ENCODE results near the gene SNED1. TPM values are rescaled to one million over a fixed set of nuclear protein-coding genes. Genes with fewer than 3 reads are reported as not detected.
A peak's percentile ranks its signal among the peaks of the same experiment; 100 is the strongest.

The SNED1 gene
- total RNA-seq, 1 donor from 2014 or later = 0.11 TPM

DNA sequence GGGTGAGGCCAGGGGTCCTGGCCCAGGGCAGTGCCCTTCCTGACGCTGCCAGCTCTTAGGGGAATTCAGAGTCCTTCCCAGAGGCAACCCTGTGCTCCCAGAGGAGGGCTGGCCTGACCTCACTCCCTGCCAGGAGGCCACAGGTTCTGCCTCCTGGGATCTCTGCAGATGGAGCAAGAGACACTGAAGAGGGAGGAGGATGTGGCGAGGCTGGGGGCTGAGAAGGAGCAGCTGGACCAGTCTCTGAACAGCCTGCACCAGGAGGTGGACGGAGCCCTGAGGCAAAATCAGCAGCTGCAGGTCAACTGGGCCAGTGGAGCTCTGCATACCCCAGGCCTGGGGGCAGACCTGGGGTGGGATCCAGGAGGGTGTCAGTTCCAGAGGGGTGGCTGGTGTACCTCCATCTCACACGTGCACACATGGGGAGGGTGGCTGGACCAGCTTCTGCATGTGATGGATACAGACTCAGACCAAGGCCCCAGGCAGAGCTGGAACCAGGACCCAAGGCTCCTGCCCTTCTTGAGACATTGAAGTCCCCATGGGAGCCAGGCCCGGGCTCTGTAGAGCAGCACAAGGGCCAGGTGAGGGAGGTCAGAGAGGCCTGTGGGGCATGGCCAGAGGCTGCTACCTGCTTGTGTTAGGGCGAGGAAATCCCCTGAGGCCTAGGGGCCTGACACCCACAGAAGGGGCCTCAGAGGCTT is 9.7 kb upstream of the SNED1 start:
- H3K9me3 Mint-ChIP-seq = no peaks in the 10 kb centered on the region
- no peak overlapping the region for H3K9ac ChIP-seq

GRCh38 chr2:240989451-240990265 is 8.8 kb upstream of the SNED1 start:
- DNase-seq (ENCODE audit: low spot score) = peak; percentile 54
- H3F3A ChIP-seq (ENCODE audit: low read depth) = no peaks in the 10 kb centered on the region
- no peaks in the 10 kb centered on the region for H3K27me3 ChIP-seq
- no peak overlapping the region for H3K4me2 ChIP-seq
- H2AFZ ChIP-seq (replicated peaks) = no peak overlapping the region
- Mint-ChIP-seq H3K4me3 (peak overlapping the region; percentile 18), H3K4me1 (peaks cover 9% of the 10 kb centered on the region), H3K9me3 (no peaks in the 10 kb centered on the region), H3K36me3 (no peaks in the 10 kb centered on the region), H3K27me3 (ENCODE audit: insufficient read depth, low read depth) (peaks cover 15% of the 10 kb centered on the region), H3K27ac (no peak overlapping the region)
- TF ChIP-seq EZH2 (IDR thresholded peaks at IDR 0.05) = no peak
- TF ChIP-seq, protein P1, sequence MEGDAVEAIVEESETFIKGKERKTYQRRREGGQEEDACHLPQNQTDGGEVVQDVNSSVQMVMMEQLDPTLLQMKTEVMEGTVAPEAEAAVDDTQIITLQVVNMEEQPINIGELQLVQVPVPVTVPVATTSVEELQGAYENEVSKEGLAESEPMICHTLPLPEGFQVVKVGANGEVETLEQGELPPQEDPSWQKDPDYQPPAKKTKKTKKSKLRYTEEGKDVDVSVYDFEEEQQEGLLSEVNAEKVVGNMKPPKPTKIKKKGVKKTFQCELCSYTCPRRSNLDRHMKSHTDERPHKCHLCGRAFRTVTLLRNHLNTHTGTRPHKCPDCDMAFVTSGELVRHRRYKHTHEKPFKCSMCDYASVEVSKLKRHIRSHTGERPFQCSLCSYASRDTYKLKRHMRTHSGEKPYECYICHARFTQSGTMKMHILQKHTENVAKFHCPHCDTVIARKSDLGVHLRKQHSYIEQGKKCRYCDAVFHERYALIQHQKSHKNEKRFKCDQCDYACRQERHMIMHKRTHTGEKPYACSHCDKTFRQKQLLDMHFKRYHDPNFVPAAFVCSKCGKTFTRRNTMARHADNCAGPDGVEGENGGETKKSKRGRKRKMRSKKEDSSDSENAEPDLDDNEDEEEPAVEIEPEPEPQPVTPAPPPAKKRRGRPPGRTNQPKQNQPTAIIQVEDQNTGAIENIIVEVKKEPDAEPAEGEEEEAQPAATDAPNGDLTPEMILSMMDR (IDR thresholded peaks at IDR 0.05) = peak; percentile 41
- no peak overlapping the region for H3K9ac ChIP-seq
- peaks cover 4% of the 10 kb centered on the region for H3K4me1 ChIP-seq
- no peaks in the 10 kb centered on the region for H3K79me2 ChIP-seq (ENCODE audit: low read depth)
- no peak overlapping the region for H3K27ac ChIP-seq
- no peak overlapping the region for H3K4me3 ChIP-seq
- H3K36me3 ChIP-seq = no peaks in the 10 kb centered on the region
- no peaks in the 10 kb centered on the region for H4K20me1 ChIP-seq (ENCODE audit: low read depth)
- H3K9me3 ChIP-seq (ENCODE audit: low read depth) = no peaks in the 10 kb centered on the region

More for the DNA sequence above, 9.7 kb upstream of the SNED1 start:
- TF ChIP-seq EZH2 (IDR thresholded peaks at IDR 0.05) (no peak), EZH2phosphoT487 (IDR thresholded peaks at IDR 0.05) (no peak)
- TF ChIP-seq, protein P1 (IDR thresholded peaks at IDR 0.05) = no peak
- H2AFZ ChIP-seq (replicated peaks) = no peak overlapping the region
- no peaks in the 10 kb centered on the region for H3F3A ChIP-seq (ENCODE audit: low read depth)
- H3K4me2 ChIP-seq = no peak overlapping the region
- Mint-ChIP-seq H3K36me3 (no peaks in the 10 kb centered on the region), H3K4me3 (no peak overlapping the region), H3K27ac (no peak overlapping the region), H3K27me3 (ENCODE audit: insufficient read depth, low read depth) (peaks cover 15% of the 10 kb centered on the region), H3K4me1 (peaks cover 9% of the 10 kb centered on the region)
- no peak overlapping the region for H3K27ac ChIP-seq
- no peaks in the 10 kb centered on the region for H3K36me3 ChIP-seq
- H3K4me3 ChIP-seq = no peak overlapping the region
- no peaks in the 10 kb centered on the region for H3K4me1 ChIP-seq
- H4K20me1 ChIP-seq (ENCODE audit: low read depth) = no peaks in the 10 kb centered on the region
- H3K9me3 ChIP-seq (ENCODE audit: low read depth) = no peaks in the 10 kb centered on the region
- peaks cover 4% of the 10 kb centered on the region for H3K27me3 ChIP-seq
- H3K79me2 ChIP-seq (ENCODE audit: low read depth) = no peaks in the 10 kb centered on the region
- no peak for DNase-seq (ENCODE audit: low spot score)

DNA sequence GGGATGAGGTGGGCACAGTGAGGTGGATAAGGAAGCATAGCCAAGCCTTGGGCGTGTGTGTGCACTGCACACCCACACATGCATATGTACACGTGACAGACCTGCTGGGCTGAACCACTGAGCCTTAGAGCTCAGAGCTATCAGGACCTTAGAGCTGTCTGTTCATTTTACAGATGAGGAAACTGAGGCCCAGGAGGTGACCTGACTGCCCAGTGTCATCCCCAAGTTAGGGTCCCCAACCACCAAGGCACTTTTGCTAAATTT is 8.2 kb upstream of the SNED1 start:
- Mint-ChIP-seq H3K9me3 (no peaks in the 10 kb centered on the region), H3K27me3 (ENCODE audit: insufficient read depth, low read depth) (peaks cover 15% of the 10 kb centered on the region)
- TF ChIP-seq, protein P1 (IDR thresholded peaks at IDR 0.05) = no peak
- TF ChIP-seq EZH2phosphoT487 (IDR thresholded peaks at IDR 0.05) (no peak), EZH2 (IDR thresholded peaks at IDR 0.05) (no peak)

More for the DNA sequence above, 8.2 kb upstream of the SNED1 start:
- no peak for DNase-seq (ENCODE audit: low spot score)
- Histone ChIP-seq H3K9me3 (ENCODE audit: low read depth) (no peaks in the 10 kb centered on the region), H4K20me1 (ENCODE audit: low read depth) (no peaks in the 10 kb centered on the region), H3K4me2 (no peak overlapping the region), H3K4me1 (peaks cover 4% of the 10 kb centered on the region), H3K36me3 (no peaks in the 10 kb centered on the region), H2AFZ (replicated peaks) (no peak overlapping the region), H3K4me3 (no peak overlapping the region), H3F3A (ENCODE audit: low read depth) (no peaks in the 10 kb centered on the region), H3K27ac (no peak overlapping the region), H3K79me2 (ENCODE audit: low read depth) (no peaks in the 10 kb centered on the region), H3K27me3 (no peaks in the 10 kb centered on the region), H3K9ac (no peak overlapping the region)
- Mint-ChIP-seq H3K27ac (no peak overlapping the region), H3K36me3 (no peaks in the 10 kb centered on the region), H3K4me1 (peaks cover 12% of the 10 kb centered on the region), H3K4me3 (peak overlapping the region; percentile 18)
